ENCODE results near the gene PLPPR1.

PLPPR1 gene

DNA sequence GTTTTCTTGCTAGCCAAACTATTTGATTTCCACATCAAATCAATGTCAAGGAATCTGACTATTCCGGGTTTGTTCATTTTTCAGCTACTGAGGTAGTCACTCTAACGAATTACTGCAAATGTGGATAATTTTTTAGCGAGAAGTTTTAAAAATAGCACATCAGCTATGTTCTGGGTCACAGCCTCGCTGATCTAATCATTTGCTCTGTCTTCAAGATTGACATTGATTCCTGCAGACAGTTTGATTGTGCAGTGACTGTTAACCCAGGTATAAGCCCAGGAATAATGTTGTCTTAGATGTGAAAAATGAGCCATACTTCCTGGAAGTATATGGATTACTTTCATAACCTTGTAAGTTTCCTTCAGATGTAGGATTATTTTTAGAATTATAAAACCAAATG, 181.1 kb downstream of the PLPPR1 start:
- no peak for DNase-seq (ENCODE audit: low read depth)

DNA sequence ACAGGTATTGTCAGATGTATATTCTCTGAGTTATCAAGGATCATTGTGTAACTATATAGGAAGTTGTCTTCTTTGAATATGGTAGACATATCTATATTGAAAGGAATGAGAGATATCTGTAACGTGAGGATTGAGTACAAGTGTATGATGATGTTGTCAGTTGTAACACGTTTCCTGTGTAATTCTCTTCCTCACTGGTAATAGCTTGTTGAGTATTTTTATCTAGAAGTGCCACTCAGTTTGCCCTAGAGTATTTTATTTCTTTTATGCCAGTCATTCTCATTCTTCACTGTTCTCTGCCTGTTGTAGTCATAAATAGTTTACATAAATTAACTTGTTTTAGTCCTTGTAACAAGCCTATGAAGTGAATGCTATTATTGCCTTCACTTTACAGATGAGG, 184.1 kb downstream of the PLPPR1 start:
- DNase-seq (ENCODE audit: low read depth): no peak

DNA sequence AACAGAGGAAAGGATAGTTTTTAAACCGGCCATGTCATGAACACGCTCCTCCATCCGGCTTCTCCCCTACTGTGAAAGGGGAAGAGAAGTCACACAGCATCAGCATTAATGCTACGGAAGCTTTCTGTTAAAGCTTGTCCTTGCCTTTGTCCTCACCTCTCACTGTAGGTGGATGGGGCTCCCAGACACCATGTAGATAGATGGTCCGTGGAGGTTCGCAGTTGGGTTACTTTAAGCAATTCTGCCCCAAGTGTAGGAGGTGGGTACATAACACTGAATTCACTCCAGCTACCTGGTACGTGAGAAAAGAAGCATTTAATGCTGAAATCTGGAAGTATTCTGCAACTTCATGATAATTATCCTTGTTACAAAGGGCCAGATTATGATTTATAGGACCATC, 190.5 kb downstream of the PLPPR1 start:
- DNase-seq (ENCODE audit: low read depth): no peak

DNA sequence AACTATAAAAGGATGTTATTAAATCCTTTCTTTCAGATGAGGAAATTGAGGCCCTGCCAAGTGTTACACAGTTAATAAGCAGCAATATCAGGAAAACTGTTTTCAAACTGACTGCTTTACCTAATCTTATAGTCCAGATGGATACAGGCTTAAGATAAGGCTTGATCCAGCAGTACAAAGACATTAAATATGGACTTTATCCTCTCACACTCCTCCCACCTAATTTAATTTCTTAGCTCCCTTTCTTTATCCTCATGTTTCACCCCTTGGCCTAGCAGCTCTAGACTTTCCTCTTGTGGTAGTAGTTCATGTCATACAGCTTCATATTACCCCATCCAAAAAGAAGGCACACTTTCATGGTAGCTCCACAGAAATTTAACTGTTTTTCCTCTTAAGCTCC, 191.8 kb downstream of the PLPPR1 start:
- no peak for DNase-seq (ENCODE audit: low read depth)

DNA sequence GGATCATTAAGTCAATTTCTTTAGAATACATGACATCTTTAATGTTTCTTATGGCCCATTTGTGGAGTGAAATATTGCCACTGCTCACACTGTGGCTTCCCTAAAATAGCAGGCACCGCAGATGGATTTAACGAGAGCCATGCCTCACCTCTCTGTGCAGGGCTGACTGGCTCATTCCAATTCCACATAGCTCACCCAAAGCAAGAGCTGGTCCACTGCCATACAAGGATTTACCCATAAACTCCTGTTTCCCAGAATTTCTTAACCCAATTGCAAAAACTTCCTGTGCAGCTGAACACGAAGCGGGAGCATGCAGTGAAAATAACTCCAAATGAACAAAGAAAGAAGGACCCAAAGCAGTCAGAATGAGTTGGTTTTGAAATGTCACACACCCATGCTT, 196.7 kb downstream of the PLPPR1 start:
- no peak for DNase-seq (ENCODE audit: low read depth)

DNA sequence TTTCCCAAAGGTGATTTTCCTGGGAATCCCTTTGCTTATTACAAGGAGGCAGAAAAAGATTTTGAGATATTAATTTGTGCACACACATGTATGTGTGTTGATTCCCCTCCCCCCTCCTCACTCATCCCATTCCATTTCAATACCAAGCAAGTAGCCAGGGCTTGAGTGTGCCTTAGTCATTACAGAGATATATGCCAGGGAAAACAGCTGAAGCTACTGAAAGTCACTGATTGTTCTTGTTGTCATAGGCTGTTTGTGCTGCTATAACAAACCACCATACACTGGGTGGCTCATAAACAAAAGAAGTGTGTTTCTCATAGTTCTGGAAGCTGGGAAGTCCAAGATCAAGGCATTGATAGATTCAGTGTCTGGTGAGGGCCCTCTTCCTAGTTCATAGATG, 197.6 kb downstream of the PLPPR1 start:
- no peak for DNase-seq (ENCODE audit: low read depth)

DNA sequence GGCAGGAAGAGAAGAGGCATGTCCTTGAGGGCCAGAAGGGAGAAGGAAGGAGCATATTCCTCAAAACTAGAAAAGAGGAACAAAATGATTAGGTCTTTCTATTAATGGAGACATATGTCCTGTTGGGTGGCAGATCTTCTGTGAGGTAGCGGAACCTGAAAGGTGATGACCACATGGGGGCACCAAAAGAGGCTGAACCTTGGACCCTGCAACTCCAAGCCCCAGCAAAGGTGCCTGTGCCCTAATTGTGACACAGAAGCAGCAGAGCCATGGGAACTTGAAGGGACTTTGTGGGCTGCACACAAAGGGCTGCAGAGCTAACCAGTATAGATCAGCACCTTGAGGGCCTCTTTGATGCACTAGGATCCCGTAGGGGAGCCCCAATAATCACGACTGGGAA, 198.3 kb downstream of the PLPPR1 start:
- DNase-seq (ENCODE audit: low read depth): no peak

DNA sequence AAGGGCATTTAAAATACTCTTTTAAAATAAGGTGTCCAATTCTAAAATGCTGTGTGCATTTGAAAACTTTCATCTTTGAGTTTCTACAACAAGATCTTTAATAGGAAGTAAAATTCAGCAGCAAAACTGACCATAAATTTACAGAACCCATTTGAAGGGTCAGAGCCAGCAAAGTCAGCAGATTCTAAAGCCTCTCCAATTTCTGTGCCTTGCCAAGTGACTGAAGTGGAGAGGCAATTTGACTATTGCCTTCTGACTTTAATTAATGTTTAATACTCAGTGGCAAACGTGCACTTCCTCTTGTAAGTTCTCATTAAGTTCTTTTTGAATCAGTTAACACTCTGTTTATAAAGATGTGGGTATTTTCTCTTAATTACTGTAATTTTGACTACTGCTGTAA, 201.1 kb downstream of the PLPPR1 start:
- DNase-seq (ENCODE audit: low read depth): no peak

DNA sequence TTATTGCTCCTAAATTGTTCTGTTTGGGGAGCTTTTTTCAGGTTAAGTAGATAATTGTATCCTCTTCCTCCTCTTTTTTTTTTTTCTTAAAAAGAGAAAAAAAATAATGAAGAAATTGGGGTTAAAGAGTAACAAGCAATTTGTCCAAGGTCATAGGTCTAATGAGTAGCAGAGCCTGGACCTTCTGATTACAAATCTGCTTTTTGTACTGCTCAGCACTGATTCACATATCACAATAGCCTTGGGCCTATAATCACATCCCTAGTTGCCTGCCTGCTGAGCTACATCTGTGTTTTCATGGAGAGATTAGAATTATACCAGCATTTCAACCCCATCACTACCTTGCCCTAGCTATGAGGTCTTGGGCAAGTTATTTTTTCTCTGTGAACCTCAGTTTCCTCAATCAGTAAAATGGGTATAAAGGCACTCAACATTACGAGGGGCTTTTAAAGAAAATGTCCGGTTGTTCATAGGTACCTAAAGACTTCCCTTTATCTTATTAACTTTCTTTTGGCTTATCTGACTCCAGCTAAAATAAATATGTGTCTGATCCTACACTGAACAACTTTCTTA, 204.0 kb downstream of the PLPPR1 start:
- DNase-seq (ENCODE audit: low read depth): no peak

DNA sequence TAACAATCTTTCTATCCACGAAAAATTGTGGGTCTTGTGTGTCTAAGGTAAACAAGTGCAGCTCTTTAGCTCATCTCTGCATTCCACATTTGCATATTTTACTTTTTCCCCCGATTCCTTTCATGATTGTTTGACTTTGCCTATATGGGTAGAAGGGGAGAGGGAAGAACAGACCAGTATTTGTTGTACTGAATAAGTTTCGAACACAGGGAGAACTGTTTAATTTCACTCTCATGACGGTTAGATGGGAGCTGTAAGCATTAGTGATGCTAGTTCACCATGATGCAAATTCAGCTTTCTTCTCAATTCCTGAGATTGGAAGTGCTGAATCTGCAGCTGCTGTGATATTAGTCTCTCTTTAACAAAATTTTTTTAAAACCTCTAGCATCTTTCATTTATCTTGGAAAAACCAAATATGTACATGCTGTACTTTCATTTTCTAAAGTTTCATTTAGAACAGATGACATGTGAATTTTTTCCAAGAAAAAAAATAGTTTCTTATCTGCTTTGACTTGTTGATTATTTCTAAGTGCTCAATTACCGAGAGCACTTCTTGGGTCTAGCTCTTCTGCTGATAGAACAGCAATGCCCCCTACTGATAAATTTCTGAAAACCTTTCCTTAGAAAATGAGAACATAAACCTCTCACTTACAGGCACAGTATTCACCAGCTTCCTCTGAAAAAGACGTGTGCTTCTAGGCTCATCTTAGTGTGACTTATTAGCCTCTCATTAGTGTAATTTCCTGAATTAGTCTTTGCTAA, 206.8 kb downstream of the PLPPR1 start:
- no peak for DNase-seq (ENCODE audit: low read depth)

DNA sequence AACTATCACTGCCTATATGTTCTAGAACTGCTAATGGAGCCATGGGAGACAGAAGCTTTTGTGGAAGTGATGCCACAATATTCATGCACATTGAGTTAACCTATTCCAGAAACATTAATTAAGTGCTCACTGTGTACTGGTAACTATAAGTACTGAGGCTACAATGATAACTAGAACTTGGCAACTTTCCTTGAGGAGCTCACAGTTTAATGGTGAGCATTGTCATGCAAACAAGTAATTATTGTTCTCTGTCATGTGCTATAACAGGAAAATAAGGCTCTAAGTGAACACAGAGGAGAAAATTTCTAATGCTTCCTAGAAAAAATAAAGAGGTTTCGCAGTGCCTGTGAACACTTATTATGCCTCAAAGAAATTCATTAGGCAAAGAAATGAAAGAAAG, 214.1 kb downstream of the PLPPR1 start:
- no peak for DNase-seq (ENCODE audit: low read depth)

DNA sequence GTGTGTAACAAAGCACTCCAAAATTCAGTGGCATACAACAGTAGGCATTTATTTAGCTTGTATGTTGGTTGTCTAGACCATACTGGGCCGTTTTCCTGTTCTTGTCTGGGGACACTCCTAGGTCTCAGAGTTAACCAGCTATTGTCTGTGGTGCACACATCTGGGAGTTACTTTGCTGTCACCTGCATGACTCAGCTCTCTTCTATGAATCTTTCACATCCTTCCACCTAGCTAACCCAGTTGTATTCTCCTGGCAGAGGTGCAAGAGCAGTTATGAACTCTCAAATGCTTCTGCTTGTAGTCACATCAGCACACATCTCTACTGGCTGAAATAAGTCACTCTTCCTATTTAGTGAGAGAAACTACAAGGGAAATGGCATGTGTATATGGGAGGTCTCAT, 218.2 kb downstream of the PLPPR1 start:
- no peak for DNase-seq (ENCODE audit: low read depth)

DNA sequence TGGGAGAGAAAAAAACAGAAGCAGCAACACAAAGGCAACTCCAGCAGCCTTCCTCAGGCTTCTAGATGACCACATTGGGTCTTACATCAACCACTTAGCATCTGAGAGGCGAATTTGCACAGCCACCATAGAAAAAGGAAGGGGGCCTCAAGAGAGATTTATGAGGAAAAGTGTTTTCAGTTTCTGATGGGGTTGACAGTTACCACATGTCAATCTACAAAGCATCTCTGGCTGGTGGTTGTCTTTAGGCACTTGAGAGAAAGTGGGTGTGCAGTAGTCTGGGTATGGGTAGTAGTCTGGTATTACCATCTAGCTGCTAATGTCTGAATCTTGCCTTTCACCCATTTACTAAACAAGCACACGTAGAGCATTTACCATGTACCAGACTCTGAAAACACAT, 218.8 kb downstream of the PLPPR1 start:
- DNase-seq (ENCODE audit: low read depth): no peak

DNA sequence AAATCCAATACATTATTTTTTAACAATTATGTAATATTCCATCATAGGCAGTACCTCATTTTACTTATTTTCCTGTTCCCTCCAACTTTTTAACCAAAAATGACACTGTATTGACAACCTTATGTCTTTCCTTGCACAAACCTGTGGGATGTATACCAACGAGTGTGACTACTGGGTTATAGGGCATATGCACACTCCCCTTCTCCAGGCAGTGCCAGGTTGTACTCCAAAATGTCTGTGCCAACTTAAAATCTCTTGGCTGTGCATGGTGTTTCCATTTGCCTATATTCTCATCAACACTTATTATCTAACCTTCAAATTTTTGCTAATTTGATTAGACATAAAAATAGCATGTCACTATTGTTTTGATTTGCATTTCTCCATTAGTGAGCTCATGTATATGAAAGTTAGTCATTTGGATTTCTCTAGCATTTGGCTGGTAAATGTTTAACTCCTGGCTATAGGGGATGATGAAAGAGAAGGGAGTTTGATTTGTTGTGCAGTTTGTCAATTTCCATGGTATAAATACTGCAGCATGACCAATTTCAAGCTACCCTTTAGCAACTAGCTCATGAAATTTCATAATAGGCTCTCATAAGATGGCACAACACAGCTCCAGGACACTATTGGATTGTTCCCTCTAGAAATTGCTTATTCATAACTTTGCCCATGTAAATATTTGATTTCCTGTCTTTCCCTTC, 226.4 kb downstream of the PLPPR1 start:
- DNase-seq (ENCODE audit: low read depth): no peak

DNA sequence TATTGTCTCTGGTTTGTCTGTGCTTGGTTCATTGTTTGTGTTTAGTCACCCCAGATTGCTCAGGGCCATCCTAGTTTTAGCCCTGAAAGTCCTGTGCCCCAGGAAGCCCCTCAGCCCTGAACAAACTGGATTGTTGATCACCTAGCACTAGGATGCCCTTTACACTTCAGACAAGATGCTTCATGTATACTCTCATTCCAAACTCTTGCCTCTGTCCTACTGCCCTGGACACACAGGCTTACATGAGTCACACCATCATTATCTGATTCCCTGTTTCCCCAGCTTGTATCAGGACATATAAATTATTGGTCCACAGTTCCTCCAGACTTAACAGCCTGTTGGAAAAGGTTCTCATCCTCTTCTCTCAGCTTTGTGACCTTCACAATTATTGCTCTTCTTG, 236.2 kb downstream of the PLPPR1 start:
- no peak for DNase-seq (ENCODE audit: low read depth)

DNA sequence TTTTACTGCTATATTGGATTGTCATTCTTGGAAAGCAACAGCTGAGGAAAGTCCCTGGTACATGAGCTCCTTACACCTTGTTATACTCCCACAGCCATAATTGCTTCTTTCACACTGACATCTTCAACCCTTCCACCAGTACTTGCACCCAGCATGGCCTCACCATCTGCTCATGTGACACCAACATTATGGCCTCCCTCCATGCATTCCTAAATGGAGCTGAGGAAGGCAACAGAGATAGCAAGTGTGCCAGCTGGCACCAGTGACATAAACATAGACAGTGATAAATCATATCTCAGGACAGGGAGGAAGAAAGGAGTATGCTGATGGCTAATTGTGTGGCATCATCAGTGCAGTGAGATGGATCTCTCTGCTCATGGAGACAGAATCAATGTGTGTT, 236.7 kb downstream of the PLPPR1 start:
- no peak for DNase-seq (ENCODE audit: low read depth)

DNA sequence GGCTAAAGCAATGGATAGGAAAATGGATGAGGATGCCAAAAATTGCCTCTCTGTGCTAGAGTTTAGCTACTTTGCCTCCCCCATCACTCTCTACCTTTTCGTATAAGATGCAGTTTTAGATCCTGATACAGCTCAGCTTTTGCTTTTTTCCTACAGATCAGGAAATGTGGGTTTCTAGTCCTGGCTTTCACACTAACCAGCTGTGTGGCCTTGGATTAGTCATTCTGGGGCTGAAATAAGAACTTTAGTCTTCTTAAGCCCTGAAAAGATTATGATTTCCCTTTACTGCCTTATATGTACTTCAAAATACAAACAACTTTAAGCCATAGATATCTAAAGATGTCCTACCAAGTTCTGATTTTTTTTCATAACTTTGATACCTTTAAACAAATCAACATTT, 239.9 kb downstream of the PLPPR1 start:
- no peak for DNase-seq (ENCODE audit: low read depth)

DNA sequence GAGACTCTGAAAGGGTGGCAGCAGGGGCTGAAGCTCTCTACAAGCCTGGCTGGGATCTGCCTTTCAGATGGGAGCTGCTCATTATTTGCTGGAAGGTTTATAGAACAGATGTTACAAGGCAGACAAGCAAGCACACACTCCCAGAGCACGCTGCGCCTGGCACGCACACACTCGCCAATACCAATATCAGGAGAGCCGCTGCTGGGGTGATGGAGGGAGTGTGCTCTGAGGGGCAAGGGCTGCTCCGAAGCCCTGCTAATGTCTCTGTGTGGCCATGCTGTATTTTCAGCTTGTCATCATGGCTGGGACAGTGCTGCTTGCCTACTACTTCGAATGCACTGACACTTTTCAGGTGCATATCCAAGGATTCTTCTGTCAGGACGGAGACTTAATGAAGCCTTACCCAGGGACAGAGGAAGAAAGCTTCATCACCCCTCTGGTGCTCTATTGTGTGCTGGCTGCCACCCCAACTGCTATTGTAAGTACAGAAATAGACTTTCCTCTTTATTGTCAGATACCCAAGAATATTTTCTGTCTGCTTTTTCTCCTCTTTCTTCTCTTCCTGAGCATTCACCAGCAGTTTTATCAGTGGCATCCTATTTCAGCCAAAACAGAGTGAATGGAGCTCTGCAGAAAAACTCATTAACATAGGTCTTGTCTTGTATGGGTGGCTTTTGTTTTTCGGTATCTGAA, 241.2 kb downstream of the PLPPR1 start:
- no peak for DNase-seq (ENCODE audit: low read depth)

DNA sequence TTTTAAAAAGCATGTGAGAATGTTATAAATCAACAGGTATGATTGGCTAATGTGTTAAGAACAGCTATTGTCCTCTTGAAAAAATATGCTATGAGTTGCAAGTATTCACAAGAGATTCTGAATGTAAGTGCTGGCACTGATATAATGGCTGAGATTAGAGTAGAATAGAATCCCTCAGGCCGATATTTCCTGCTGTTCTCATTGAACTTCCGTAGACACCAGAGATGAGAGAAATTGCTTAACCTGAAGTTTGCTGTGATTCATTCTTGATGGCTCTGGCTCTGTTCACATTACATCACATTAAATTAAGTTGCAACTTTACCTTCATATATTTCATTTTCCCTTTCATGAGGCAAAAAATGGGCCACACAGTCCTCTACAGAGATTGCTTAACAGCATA, 241.8 kb downstream of the PLPPR1 start:
- no peak for DNase-seq (ENCODE audit: low read depth)

DNA sequence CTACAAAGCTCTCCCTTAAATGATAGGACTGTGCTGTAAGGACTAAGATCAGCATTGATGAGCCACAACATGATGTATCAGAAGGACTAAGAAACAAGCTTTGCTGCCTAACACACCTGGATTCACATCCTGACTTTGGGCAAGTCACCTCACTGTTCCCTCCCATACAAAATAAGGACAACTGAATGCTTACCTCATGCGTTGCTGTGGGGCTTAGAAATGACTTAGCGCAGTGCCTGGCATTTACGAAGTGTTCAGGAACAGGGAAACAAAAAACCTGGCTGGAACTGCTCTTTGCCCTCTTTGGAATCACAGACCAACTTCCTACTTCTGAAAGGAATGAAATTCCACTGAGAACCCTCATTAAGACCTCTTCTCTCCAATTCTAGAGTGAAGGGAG, 242.6 kb downstream of the PLPPR1 start:
- no peak for DNase-seq (ENCODE audit: low read depth)

DNA sequence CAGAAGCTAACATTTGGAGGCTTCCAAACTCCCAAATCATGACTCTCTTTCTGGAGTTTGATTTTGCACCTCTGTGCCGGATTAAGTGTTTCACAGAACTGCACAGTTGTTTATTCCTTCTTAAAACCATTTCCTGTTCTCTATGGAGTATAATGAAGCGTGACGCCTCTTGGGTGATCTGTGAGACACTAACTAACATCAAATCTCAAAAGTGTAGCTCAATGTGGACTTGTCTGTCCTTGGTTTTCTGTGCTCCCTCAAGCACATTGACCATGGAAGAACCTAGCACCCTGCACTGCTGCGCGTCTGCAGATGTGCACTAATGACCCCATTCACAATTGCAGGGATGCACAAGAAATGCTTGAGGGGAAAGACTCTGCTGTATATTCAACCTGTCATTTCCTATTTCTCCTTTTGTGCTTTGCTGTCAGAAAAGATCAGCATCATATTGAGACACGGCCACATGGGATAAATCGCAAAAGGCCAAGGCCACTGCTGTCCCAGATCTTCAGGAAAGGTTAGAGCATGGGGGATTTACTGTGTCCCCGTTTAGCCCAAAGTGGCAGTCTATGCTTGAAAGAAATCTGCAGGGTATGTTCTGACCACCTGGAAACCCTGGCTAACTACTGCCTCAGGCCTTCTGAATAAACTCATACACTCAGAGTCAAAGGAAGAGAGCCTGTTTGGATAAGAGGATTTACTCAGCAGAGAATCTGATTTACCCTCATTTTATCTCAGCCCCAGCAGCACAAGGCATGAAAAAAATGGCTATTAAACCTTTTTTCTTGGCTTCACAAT, 246.6 kb downstream of the PLPPR1 start:
- DNase-seq (ENCODE audit: low read depth): no peak

DNA sequence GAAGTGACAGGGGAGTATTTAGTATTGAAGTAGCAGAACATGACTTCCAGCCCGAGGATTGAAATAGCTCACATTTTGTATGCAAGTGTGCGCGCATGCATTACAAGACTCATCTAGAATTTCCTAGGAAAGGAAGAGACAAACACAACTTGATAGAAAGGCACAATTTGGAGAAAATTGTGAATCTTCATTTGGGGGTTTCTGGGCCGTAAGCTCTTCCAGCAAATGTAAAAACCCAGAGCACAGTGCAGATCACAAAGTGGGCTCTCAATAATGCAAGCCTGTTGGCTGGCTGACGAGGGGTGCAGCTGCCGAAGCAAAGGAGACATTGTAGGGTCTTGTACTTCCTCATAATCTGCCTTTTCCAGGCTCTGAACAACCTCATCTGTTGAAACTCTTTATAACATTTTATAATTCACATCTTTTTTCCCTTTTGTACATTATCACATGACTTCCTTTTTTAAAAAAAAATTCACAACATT, 247.3 kb downstream of the PLPPR1 start:
- no peak for DNase-seq (ENCODE audit: low read depth)

All from activated T-cell treated with anti-CD3 and anti-CD28 coated beads for 48 hours (primary cell).